IMR-90 (cell line): ENCODE data around the gene WDR27. TPM values are rescaled to one million over a fixed set of nuclear protein-coding genes. Genes with fewer than 3 reads are reported as not detected.

Experiments
- ATAC-seq: fragments of 200-7000 bp; cut with Tn5 transposase; 2 replicates; pipeline ENCODE4 v1.9.1; 2020; ENCODE audit warnings: low read depth, mild to moderate bottlenecking, moderate library complexity
- BruUV-seq: library from RNA; stranded (reverse); fragments of 400-500 nt; replicated peaks from 2 replicates; lab custom pipeline; 2021; lab: Mats Ljungman, UMichigan
- CTCF ChIA-PET: fragments of 300-600 bp; formaldehyde crosslinking; extraction: SDS; loops from one replicate; lab custom pipeline; 2021; ENCODE audit warnings: antibody characterized with exemption; lab: Yijun Ruan, JAX
- POLR2A ChIA-PET: fragments of 300-600 bp; sonication (Branson Sonifier 250); formaldehyde crosslinking; loops from one replicate; lab custom pipeline; 2022; ENCODE audit warnings: antibody characterized with exemption; ENCODE audit not compliant: unreplicated experiment; lab: Charles Lee
- DNase-seq: peaks from one replicate; pipeline ENCODE4 v3.0.0; 2013
- H2AFZ ChIP-seq: replicated peaks from 2 replicates; pipeline ENCODE3; 2013; ENCODE audit warnings: low read length, mild to moderate bottlenecking; ENCODE audit not compliant: poor library complexity
- H2AK5ac ChIP-seq: 2 replicates; pipeline ENCODE4 v1.6.1; 2013; ENCODE audit warnings: low read depth, low read length, inconsistent platforms
- H2AK9ac ChIP-seq: replicated peaks from 2 replicates; pipeline ENCODE3; 2013; ENCODE audit warnings: mild to moderate bottlenecking, low read depth, low read length, moderate library complexity; ENCODE audit not compliant: poor library complexity
- H2BK120ac ChIP-seq: 2 replicates; pipeline ENCODE4 v1.6.1; 2013; ENCODE audit warnings: low read depth, low read length, inconsistent platforms
- H2BK15ac ChIP-seq: 3 replicates; pipeline ENCODE4 v1.6.1; 2013; ENCODE audit warnings: low read depth, low read length, inconsistent platforms
- H2BK20ac ChIP-seq: 2 replicates; pipeline ENCODE4 v1.6.1; 2013; ENCODE audit warnings: low read depth, mild to moderate bottlenecking, inconsistent platforms, low read length, moderate library complexity
- H2BK5ac ChIP-seq: 2 replicates; pipeline ENCODE4 v1.6.1; 2013; ENCODE audit warnings: mild to moderate bottlenecking, low read depth, low read length, inconsistent platforms; ENCODE audit not compliant: poor library complexity, severe bottlenecking
- H3K14ac ChIP-seq: replicated peaks from 2 replicates; pipeline ENCODE4 v1.6.1; 2013; ENCODE audit warnings: low read depth, low read length, inconsistent platforms
- H3K18ac ChIP-seq: 2 replicates; pipeline ENCODE4 v1.6.1; 2013; ENCODE audit warnings: low read depth, low read length, control low read depth
- H3K23ac ChIP-seq: 2 replicates; pipeline ENCODE4 v1.6.1; 2013; ENCODE audit warnings: low read depth, low read length, inconsistent platforms
- H3K27ac ChIP-seq: 2 replicates; pipeline ENCODE4 v1.5.1; 2013; ENCODE audit warnings: mild to moderate bottlenecking, control low read depth, low read length; ENCODE audit not compliant: insufficient read depth
- H3K27me3 ChIP-seq: 2 replicates; pipeline ENCODE4 v1.6.1; 2013; ENCODE audit warnings: low read length; ENCODE audit not compliant: control insufficient read depth, insufficient read depth
- H3K36me3 ChIP-seq: 2 replicates; pipeline ENCODE4 v1.6.1; 2013; ENCODE audit warnings: low read length, mixed read lengths; ENCODE audit not compliant: control insufficient read depth, insufficient read depth
- H3K4ac ChIP-seq: 2 replicates; pipeline ENCODE4 v1.6.1; 2013; ENCODE audit warnings: low read depth, low read length, inconsistent platforms
- H3K4me1 ChIP-seq: 2 replicates; pipeline ENCODE4 v1.6.1; 2013; ENCODE audit warnings: low read length, mixed read lengths; ENCODE audit not compliant: control insufficient read depth, insufficient read depth
- H3K4me2 ChIP-seq: 2 replicates; pipeline ENCODE4 v1.6.1; 2013; ENCODE audit warnings: low read depth, mild to moderate bottlenecking, control low read depth, low read length, moderate library complexity
- H3K4me3 ChIP-seq: 2 replicates; pipeline ENCODE4 v1.5.1; 2013; ENCODE audit warnings: low read depth, mild to moderate bottlenecking, control low read depth, low read length, moderate library complexity; ENCODE audit not compliant: insufficient read depth
- H3K56ac ChIP-seq: 2 replicates; pipeline ENCODE4 v1.6.1; 2013; ENCODE audit warnings: low read length, inconsistent platforms; ENCODE audit not compliant: insufficient read depth; ENCODE audit errors: extremely low read depth
- H3K79me1 ChIP-seq, 2 experiments: 2 replicates each; pipeline ENCODE4 v1.6.1; 2013; ENCODE audit warnings: low read length in 2 of 2, inconsistent platforms in 1 of 2, low read depth in 1 of 2
- H3K9ac ChIP-seq: 2 replicates; pipeline ENCODE4 v1.6.1; 2013; ENCODE audit warnings: low read depth, low read length, control low read depth
- H3K9me1 ChIP-seq: 2 replicates; pipeline ENCODE4 v1.6.1; 2013; ENCODE audit warnings: low read length, inconsistent platforms; ENCODE audit not compliant: insufficient read depth
- H3K9me3 ChIP-seq: 2 replicates; pipeline ENCODE4 v1.6.1; 2013; ENCODE audit warnings: low read length; ENCODE audit not compliant: control insufficient read depth, insufficient read depth
- H4K20me1 ChIP-seq: 2 replicates; pipeline ENCODE4 v1.6.1; 2013; ENCODE audit warnings: low read length, inconsistent platforms; ENCODE audit not compliant: insufficient read depth
- H4K5ac ChIP-seq: 2 replicates; pipeline ENCODE4 v1.6.1; 2013; ENCODE audit warnings: mild to moderate bottlenecking, low read depth, low read length, control low read depth
- H4K8ac ChIP-seq, 2 experiments: 2 replicates each; pipeline ENCODE4 v1.6.1; 2013; ENCODE audit warnings: low read depth in 2 of 2, low read length in 2 of 2, control low read depth in 1 of 2, inconsistent platforms in 1 of 2
- H4K91ac ChIP-seq: 2 replicates; pipeline ENCODE4 v1.6.1; 2013; ENCODE audit warnings: low read depth, low read length, inconsistent platforms; ENCODE audit not compliant: insufficient read depth
- BHLHE40 ChIP-seq: fragments of 150-350 bp; IDR thresholded peaks from 2 replicates; pipeline ENCODE4 v1.6.1; 2016; ENCODE audit warnings: mild to moderate bottlenecking, low read depth, low read length
- CEBPB ChIP-seq: IDR thresholded peaks from 2 replicates; pipeline ENCODE4 v1.6.1; 2012; ENCODE audit warnings: low read depth, low read length, improper control_type of control experiment
- CHD1 ChIP-seq: IDR thresholded peaks from 2 replicates; pipeline ENCODE4 v1.6.1; 2012; ENCODE audit warnings: low read depth, low read length, improper control_type of control experiment
- FOS ChIP-seq: fragments of 150-350 bp; IDR thresholded peaks from 2 replicates; pipeline ENCODE4 v1.6.1; 2016; ENCODE audit warnings: low read depth, low read length
- POLR2A ChIP-seq: IDR thresholded peaks from 2 replicates; pipeline ENCODE4 v1.6.1; 2012; ENCODE audit warnings: mild to moderate bottlenecking, low read depth, low read length
- RAD21 ChIP-seq: IDR thresholded peaks from 2 replicates; pipeline ENCODE4 v1.6.1; 2012; ENCODE audit warnings: low read length, improper control_type of control experiment
- RFX5 ChIP-seq: IDR thresholded peaks from 2 replicates; pipeline ENCODE4 v1.8.0; 2012; ENCODE audit warnings: low read depth, mild to moderate bottlenecking, low read length, moderate library complexity
- WGBS, 2 experiments: methylation state at CpG; one replicate each; pipeline versions ENCODE4 v1.1.5 to v1.1.7; 2013; ENCODE audit warnings: missing lambda C conversion rate in 2 of 2; ENCODE audit not compliant: insufficient read length in 1 of 2; ENCODE audit errors: extremely low coverage in 2 of 2; 5-methylcytosine and 5-hydroxymethylcytosine counted together
- dilution Hi-C: fragments of 300-500 bp; cut with HindIII; formaldehyde crosslinking; loops from one replicate; pipeline ENCODE4 v1.14.3; 2018; ENCODE audit warnings: low sequenced_read_pairs; ENCODE audit not compliant: unreplicated experiment
- in situ Hi-C: fragments of 300-500 bp; cut with MboI; formaldehyde crosslinking; loops from 3 replicates; pipeline ENCODE4 v1.14.3; 2019; ENCODE audit warnings: low sequenced_read_pairs, inconsistent platforms, mixed read lengths
- intact Hi-C: fragments of 100-400 bp; cut with micrococcal nuclease; formaldehyde crosslinking; loops from 2 replicates; pipeline ENCODE4 v1.10.0; 2022
- polyA plus RNA-seq, 3 experiments: library from polyadenylated mRNA; depleted of rRNA; stranded (reverse); fragments of >200 nt; gene quantifications; 2 replicates each; pipeline ENCODE4 v1.2.3, GENCODE V29; 2012; ENCODE audit warnings: low replicate concordance in 1 of 3
- total RNA-seq: library from RNA; depleted of rRNA; stranded (reverse); fragments of >200 nt; gene quantifications from 2 replicates; pipeline ENCODE4 v1.2.3, GENCODE V29; 2012

WDR27 gene
- total and polyA plus RNA-seq, 2 of the 4 experiments (the other 2 are of a cell fraction), result 7.0 to 18.5 TPM

DNA sequence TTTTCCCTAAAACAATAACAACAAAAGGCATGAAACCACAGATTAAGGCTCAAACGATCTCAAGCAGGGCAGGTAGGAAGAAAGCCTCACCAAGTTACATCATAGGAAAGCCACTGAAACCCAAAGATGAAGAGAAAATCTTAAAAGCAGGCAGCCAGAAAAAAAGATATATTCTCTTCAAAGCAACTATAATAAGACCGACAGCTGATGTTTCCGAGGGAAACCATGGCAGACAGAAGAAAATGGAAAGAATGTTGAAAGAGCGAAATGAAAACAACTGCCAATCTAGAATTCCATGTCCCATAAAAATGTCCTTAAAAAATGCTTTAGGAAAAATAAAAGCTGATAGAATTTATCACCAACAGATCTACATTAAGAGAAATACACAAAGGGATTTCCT, 286.6 kb downstream of the WDR27 start:
- Histone ChIP-seq H3K4me2 (no peak overlapping the region), H2AK5ac (no peak overlapping the region), H2BK120ac (no peak overlapping the region), H3K27me3 (no peaks in the 10 kb centered on the region), H3K4me1 (no peaks in the 10 kb centered on the region), H4K5ac (no peak overlapping the region), H2AFZ (no peak overlapping the region), H3K56ac (no peak overlapping the region), H4K91ac (no peak overlapping the region), H3K9ac (no peak overlapping the region), H3K23ac (no peak overlapping the region), H3K36me3 (no peaks in the 10 kb centered on the region), H2BK5ac (no peak overlapping the region), H3K4ac (no peak overlapping the region), H4K8ac (no peak overlapping the region), H3K79me1 (no peaks in the 10 kb centered on the region), H3K9me1 (no peaks in the 10 kb centered on the region), H2AK9ac (no peak overlapping the region), H3K18ac (no peak overlapping the region), H2BK20ac (no peak overlapping the region), H3K9me3 (peaks cover 6% of the 10 kb centered on the region), H2BK15ac (no peak overlapping the region), H3K4me3 (no peak overlapping the region), H4K20me1 (no peaks in the 10 kb centered on the region), H3K14ac (no peak overlapping the region), H3K27ac (no peak overlapping the region)
- no peak for TF ChIP-seq RFX5
- TF ChIP-seq CHD1, result no peak
- TF ChIP-seq CEBPB, result no peak
- no peak for TF ChIP-seq FOS
- no peak for TF ChIP-seq POLR2A
- TF ChIP-seq BHLHE40, result no peak
- TF ChIP-seq RAD21, result no peak
- DNase-seq (no peak), ATAC-seq (no peak)
- intact Hi-C loops, result no loop called here
- WGBS, 2 experiments, result no CpG with 5 or more reads among the region's 4 CpGs
- ChIA-PET CTCF (no interaction called here), POLR2A (no interaction called here)
- in situ Hi-C loops, result no loop called here
- dilution Hi-C loops, result no loop called here
- no TSS peak for BruUV-seq
